GM21723 (cell line): Measurements from ENCODE around the gene CLTA.
"Not testable (repeated sequence)": the region's sequence is repeated elsewhere in the genome, so short reads cannot be mapped to it uniquely, and the experiment has no call there.

Source experiments
- ATAC-seq: cut with Tn5 transposase; IDR thresholded peaks from one replicate; pipeline ENCODE4 v1.9.1; 2021; ENCODE audit warnings: mild to moderate bottlenecking, moderate library complexity; ENCODE audit not compliant: unreplicated experiment

The CLTA gene

GRCh38 chr9:36222449-36222848 is 31.7 kb downstream of the CLTA start:
- no peak for ATAC-seq

DNA sequence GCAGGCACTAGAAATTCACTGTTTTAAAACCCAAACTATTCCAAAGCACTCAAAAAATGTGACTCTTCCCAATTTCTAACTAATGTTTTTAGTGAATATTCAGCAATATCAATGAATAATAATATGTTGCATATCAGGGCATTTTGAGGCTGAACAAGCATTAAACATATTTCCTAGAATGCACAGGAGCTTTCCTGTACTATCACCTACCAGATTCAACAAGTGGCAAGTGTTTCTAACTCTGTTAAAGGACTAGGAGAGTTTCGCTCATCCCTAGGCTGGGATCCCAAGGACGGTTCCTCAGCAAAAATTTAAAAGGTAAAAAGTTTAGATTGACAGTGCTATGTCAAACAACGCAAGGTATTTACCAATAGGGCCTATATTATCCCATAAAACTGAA is 46.5 kb downstream of the CLTA start:
- ATAC-seq, result no peak

GRCh38 chr9:36239205-36239604 is 48.5 kb downstream of the CLTA start:
- ATAC-seq, result not testable (repeated sequence)

DNA sequence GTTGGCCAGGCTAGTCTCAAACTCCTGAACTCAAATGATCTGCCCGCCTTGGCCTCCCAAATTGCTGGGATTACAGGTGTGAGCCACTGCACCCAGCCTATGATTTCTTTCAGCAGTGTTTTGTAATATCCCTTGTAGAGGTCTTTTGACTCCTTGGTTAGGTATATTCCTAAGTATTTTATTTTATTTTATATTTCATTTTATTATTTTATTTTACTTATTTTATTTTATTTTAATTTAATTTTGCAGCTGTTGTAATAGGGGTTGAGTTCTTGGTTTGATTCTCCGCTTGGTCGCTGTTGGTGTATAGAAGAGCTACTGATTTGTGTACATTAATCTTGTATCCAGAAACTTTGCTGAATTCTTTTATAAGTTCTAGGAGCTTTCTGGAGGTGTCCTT is 49.0 kb downstream of the CLTA start:
- ATAC-seq, result not testable (repeated sequence)

GRCh38 chr9:36245906-36246305 is 55.2 kb downstream of the CLTA start:
- ATAC-seq, result no peak

DNA sequence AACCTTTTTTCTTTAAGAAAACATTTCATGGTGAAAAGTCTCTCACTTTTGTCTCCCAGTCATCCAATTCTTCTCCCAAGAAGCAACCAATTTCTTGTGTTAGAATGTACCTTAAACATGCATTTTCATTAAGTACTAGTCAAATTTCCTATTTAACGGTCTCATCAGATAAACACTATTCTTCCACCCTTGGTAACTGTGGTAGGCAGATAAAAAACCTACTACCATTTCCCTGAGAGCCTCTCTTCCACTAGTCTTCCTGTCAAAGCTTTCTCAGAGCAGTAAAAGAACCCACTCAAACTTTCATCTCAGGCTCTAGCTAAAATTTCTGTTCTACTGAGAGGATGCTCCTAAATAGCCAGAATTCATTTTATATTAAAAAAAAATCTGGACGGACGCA is 56.6 kb downstream of the CLTA start:
- ATAC-seq, result no peak

DNA sequence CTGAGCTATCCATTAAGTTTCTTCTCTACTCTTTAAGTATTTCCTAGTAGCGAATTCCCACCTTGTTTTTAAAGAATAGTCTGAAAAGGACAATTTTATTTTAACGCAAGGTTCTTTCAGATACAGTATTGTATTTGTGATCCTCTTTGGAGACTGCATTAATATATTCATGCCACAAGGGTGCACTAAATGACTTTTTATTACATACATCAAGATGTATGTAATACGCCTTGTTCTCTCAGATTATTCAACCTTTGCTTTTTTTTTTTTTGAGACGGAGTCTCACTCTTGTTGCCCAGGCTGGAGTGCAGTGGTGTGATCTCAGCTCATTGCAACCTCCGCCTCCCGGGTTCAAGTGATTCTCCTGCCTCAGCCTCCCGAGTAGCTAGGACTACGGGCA is 57.3 kb downstream of the CLTA start:
- not testable (repeated sequence) for ATAC-seq

DNA sequence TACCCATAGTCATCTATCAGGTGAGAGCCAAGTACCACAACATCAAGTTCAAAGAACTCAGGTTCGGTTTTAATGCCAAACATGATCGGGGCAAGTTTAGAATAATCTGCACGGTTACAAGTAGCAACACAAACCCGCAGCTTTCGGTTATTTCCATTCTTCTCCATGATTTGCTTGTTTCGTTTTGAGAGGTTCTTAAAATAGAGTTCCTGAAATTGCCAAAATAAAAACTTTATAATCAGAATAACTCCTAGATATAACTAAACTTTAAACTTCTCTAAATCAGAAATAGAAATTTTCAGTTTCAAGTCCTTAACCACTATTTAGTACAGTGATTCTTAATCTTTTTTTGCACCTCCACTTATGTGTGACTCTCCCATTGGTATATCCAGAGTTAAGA is 58.5 kb downstream of the CLTA start:
- ATAC-seq, result no peak

DNA sequence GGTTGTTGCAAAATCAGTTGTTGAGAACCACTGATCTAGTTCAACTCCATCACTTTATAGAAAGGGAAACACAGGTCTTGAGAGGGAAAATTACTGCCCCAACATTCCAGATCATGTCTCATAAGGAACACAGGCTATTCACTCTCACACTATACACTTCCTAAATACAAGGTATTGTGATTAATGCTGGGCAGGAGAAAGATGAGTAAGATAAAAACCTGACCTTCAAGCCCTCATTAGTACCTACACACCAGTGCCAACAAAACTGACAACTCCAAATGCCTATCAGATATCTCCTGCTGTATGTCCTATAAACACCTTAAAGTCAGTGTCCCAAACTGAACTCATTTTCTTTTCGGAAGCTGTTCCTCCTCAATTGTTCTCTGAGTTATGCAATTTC is 59.4 kb downstream of the CLTA start:
- no peak for ATAC-seq

- ATAC-seq, result no peak
These were observed 60.7 kb downstream of the CLTA start for GRCh38 chr9:36251428-36251827.

GRCh38 chr9:36258208-36258995 is 67.7 kb downstream of the CLTA start, which contains the start of gene GNE:
TSS of gene GNE (minus strand) at chr9:36258448. CDS start at chr9:36249355, 9,093 bp downstream.
- ATAC-seq, result peak; percentile 88

DNA sequence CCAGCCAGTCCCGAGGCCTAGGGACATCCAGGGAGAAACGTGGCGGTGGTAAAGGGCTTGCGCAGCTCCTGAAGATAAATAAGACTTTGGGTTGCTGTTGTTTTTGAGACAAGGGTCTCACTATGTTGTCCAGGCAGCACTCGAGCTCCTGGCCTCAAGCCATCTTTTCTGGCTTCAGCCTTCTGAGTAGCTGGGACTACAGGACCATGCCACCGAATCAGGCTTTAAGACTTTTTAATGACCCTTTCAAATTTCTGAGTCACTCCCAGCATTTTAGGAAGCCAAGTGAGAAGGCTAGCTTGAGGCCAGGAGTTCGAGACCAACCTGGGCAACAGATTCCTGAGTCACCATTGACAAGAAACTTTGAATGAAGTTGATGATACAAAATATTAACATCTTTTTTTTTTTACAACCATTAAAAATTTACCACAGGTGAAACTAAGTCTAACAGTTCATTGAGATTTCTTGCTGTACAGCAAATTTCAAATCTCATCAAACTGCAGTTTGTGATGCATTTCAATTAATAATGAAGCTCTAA is 68.3 kb downstream of the CLTA start:
- no peak for ATAC-seq
